ENCODE data around the gene SLC38A1.
"Not testable (repeated sequence)": the region's sequence is repeated elsewhere in the genome, so short reads cannot be mapped to it uniquely, and the experiment has no call there.

The SLC38A1 gene

DNA sequence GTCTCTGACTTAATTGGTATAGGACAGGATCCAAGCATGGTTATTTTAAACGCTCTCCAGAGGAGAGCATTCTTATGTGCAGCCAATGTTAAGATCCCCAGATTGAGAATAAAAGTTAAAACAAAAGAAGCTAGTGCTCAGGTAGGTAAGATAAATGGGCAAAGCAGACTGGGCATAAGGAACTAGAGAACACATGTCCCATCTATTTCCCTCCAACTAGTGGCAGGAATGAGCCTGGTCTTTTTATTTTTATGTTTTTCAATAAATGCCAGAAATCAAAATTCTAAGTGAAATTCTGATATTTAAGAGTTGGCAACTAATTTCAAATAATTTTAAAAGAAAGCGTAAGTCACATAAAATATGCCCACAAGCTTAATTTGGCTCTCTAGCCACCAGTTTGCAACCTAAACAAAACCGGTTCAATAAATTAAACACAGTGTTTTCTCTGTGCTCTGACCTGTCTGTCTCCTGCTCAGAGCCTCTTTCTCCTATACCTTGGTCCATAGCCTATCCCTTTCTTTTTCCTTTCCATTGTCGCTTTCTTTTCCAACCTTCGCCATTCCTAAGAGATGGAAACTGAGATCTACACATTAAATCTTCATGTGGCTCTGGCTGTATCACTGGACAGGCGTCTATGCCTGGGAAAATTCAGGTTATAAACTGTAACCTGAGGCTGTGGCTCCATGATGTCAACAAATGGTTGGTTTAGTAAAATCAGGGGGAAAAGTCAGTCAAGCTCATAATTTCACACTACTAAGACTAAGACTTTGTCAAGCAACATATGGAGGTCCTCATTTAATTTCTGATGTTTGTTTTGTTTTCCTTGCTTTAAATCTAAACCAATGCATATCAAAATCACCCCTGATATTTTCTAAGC is 5.5 kb downstream of the SLC38A1 start:
- no peak for DNase-seq

DNA sequence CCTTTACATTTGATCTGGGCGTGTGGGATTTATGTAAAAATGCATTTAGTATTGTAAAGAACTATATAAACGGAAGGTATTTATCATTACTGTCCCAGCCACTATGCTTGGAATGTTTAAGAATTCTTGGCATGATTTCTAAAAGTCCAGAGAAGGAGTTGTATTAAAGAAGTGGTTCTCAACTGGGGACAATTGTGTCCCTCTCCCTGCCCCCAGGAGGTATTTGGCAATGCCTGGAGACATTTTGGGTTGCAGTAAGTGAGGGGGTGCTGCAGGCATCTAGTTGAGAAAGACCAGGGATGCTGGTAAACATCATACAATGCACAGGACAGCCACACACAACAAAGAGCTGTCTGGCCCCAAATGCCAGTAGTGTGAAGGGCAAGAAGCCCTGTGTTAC is 7.2 kb downstream of the SLC38A1 start:
- no peak for DNase-seq

DNA sequence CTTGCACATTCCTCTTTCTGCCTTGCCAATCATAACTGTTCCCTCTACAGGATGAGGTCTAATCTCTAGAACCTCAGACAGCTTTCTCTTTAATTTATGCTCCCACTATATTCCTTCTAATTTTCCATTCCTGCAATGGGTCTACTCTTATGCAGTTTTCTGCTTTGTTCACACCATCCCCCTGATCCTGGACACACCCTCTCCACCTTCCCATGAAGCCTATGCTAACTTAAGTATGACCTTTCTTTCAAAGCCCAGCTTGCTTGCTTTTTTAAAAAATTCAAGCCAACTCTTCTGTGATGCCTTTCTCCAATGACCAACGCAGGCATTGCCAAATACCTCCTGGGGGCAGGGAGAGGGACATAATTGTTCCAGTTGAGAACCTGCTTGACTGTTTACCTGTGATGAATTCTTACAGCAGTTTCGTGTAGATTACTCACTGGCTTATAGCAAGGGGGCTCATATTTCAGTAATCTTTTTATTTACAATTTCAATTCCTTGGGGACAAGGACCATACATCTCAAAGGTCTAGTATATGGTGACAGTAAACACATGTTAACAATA is 7.8 kb downstream of the SLC38A1 start:
- DNase-seq = no peak

DNA sequence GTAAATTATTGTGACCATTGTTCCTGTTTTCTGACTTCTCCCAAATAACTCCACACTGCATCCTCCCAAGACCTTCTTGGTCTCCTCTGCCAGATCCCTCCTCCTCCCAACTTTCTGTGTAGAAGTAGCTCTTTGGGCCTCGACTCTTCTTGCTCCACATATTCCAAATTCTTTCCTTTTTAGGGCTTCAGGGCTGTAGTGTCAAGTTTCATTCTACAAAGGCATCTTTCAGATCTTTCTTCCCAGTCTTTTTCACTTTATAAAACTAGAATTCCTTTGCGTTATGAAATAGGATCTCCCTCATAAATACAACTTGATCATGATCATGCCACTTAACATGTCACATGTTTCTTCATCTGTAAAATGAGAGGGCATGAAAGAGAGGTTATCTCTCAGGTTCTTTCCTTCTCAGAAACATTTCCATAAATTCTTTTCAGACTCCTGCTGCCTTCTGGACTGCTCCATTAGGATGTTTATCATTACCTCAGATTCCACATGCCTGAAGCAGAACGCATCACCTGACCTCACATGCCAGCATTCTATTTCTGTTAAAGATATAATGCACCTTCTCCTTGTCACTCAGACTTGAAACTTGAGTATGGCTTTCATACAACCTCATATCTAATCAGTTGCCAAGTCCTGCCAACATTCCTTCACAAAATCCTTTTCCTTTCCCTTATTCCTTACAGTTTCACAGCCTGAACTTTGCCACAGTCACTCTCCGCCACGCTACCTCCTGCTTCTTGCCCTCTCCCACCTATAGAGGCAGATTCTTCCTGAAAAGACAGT is 8.5 kb downstream of the SLC38A1 start:
- no peak for DNase-seq

DNA sequence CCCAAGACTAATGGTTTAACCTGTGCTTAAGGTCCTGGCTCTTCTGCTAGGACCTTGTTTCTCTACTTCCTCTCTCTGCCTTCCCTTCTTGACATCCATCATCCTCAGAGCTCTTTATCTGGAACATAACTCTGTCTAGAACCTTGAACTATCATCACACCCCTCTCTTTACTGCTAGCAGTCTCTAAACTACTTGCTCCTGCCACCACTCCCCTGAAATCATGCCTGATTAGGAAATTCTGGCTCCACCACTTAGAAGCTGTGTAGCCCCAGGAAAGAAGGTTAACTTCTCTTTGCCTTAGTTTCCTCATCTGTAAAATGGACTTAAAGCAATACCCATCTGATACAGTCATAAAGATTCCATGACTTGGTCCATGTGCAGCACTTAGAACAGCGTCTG is 9.1 kb downstream of the SLC38A1 start:
- DNase-seq = no peak

DNA sequence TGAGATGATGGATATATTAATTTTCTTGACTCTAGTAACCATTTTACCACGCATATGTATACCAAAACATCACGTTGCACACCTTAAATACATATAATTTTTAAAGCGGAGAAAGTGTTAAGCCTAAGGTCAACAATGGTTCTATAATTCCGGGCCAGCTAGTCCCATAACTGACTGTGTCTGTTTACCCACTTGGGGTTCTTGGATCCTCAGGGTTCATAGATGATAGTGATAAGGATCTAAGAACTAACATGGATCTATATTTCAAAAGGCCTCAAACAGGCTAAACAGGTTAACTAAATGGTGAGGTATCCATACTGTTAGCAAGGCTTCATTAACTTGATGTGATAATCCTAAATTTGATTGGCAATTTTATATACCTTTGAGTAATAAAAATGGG is 9.8 kb downstream of the SLC38A1 start:
- no peak for DNase-seq

DNA sequence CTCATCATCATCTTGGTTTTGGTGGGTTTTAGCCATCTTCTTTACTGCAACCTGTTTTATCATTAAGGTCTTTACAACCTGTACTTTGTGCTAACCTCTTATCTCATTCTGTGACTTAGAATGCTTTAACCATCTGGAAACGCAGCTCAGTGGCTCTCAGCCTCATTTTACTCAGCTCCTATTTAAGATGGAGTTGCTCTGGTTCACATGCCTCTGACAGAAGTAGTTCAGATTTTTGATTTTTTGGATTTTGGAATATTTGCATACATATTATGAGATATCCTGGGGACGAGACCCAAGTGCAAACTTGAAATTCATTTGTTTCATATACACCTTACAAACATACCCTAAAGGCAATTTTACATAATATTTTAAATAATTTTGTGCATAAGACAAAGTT is 10.7 kb downstream of the SLC38A1 start:
- DNase-seq = no peak

DNA sequence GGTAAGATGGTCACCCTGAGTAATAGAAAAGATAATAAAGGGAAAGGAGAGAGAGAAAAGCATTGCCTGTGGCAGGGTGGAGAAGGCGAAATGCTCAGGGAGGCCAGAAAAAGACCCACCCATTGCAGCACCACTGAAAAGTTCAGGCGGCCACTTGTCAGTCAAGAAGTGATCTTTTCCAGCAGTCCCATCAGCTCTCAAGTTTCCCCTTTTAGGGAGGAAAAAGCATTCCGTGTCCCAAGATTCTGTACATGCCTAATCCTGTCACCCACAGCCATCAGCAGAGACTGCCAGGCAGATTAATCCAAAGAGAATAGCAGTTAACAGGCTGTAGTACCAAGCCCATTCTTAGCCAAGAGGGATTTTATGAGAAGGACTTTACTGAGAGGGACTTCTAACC is 11.9 kb downstream of the SLC38A1 start:
- no peak for DNase-seq

DNA sequence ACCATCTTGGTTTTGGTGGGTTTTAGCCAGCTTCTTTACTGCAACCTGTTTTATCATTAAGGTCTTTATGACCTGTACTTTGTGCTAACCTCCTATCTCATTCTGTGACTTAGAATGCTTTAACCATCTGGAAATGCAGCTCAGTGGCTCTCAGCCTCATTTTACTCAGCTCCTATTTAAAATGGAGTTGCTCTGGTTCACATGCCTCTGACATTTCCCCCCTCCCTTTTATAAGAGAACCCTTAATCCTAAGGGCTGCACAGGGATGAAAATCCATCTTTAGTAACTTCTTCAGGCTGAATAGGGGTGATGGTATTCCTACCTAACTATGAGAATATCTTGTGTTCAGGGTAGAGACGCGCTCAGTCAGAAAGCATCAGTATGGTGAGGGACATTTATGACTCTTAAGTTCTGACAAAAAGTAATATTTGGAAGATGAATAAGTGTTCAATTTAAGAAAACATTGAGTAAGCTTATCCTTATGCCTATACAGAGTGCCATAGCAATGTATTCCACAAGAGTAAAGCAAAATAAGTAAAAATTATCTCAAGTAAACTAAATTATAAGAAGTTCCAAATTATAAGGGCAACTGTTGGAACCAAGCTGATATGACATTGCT is 15.2 kb downstream of the SLC38A1 start:
- no peak for DNase-seq

DNA sequence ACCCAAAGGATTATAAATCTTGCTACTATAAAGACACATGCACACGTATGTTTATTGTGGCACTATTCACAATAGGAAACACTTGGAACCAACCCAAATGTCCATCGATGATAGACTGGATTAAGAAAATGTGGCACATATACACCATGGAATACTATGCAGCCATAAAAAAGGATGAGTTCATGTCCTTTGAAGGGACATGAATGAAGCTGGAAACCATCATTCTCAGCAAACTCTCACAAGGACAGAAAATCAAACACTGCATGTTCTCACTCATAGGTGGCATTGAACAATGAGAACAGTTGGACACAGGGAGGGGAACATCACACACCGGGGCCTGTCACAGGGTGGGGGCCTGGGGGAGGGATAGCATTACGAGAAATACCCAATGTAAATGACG is 16.8 kb downstream of the SLC38A1 start:
- not testable (repeated sequence) for DNase-seq

DNA sequence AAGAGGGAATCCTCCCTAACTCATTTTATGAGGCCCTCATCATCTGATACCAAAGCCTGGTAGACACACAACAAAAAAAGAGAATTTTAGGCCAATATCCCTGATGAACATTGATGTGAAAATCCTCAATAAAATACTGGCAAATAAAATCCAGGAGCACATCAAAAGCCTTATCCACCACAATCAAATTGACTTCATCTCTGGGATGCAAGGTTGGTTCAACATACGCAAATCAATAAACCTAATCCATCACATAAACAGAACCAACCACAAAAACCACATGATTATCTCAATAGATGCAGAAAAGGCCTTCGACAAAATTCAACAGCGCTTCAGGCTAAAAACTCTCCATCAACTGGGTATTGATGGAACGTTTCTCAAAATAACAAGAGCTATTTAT is 18.9 kb downstream of the SLC38A1 start:
- DNase-seq = not testable (repeated sequence)

DNA sequence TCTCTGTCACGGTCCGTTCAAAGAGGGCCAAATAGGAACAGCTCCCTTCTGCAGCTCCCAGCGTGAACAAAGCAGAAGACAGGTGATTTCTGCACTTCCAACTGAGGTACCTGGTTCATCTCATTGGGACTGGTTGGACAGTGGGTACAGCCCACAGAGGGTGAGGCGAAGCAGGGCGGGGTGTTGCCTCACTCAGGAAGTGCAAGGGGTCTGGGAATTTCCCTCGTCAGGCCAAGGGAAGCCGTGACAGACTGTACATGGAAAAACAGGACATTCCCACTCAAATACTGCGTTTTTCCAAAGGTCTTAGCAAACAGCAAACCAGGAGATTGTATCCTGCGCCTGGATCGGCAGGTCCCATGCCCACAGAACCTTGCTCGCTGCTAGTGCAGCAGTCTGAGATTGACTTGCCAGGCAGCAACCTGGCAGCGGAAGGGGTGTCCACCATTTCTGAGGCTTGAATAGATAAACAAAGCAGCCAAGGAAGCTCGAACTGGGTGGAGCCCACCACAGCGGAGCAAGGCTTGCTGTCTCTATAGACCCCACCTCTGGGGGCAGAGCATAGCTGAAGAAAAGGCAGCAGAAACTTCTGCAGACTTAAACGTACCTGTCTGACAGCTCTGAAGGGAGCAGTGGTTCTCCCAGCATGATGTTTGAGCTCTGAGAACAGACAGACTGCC is 22.7 kb downstream of the SLC38A1 start:
- no peak for DNase-seq

DNA sequence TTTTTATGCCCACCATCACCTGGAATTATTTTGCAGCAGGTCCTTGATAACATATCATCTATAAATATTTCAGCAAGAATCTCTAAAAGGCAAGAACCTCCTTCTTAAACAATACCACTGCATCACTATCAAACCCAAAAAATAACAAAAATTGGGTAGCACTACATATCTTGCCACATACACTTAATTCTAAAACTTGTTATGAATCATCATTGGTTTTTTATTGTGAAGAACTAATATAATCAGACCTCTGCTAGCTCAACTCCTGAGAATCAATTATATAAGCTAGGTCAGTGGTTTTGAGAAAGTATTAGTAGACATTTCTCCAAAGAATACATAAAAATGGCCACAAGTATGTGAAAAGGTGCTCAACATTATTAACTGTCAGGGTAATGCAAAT is 23.8 kb downstream of the SLC38A1 start:
- DNase-seq = no peak

DNA sequence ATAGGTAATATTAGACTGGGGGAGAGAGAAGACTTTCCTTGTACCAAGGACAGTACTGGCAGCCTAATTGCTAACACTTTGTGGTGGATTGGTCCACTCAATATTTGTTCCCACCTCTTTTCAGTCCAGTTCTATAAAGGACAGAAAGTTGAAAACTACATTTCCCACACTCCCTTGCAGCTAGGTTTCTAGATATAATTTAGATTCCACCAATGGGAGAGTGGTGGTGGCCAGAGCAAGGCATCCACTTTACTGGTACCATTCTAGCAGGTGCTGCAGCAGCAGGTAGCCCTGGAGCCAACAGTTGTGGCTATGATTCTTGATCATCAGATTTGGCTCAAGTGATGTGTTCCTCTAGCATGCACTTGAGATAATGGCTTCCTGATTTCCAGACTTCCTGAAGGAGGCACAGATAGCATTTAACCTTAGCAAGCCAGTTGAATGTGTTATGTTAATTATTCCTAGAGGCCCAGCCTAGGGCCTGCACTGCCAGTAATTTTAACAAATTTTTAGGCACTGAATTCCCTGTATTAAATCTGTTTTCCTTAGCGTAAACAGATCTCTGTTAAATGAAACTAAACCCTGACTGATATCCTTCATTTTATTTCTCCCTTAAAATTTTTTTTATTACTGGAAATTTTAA is 24.4 kb downstream of the SLC38A1 start:
- no peak for DNase-seq

DNA sequence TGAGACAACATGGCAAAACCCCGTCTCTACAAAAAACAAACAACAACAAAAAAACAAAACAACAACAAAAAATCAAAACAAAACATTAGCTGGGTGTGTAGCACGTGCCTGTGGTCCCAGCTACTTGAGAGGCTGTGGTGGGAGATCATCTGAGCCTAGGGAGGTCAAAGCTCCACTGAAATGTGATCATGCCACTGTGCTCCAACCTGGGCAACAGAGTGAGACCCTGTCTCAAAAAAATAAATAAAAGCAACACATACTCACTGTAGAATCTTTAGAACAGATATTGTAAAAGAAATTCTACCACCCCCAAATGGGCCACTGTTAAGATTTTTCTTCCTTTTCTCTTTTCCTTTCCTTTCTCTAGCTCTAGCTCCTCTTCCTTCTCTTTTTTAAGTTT is 26.3 kb downstream of the SLC38A1 start:
- DNase-seq = no peak

DNA sequence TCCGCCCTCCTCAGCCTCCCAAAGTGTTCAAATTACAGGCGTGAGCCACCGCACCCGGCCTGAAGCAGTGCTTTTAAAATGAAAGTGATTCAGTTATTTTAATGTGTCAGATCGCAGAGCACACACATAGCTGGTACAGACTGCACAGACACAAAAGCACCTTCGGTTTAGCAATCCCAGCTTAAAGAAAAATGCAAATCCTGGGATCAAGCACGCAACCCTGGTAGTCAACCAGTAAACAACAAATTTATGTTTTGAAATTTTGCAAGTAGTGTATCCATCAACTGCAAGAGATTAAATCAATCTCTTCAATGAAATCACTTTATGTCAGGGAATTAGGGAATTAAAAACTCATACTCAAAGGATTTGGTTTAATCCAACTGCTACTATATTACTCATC is 28.4 kb downstream of the SLC38A1 start:
- no peak for DNase-seq

DNA sequence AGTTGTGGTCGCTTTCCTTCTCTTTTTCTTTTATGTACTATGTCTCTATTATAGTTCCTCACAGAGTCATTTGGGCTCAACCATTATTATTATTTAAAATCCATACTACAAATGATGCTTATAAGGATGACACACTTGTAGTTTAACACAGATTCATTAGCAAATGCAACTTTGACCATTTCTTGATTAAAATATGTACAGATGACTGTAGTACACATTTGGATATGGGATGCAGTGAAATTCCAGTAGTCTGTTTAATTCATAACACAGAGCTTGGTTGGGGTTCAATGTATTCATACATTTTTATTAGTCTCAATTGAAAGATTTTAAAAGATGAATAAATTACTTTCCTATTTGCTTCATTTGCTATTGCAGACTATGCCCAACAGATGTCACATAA is 30.0 kb downstream of the SLC38A1 start:
- DNase-seq = no peak

DNA sequence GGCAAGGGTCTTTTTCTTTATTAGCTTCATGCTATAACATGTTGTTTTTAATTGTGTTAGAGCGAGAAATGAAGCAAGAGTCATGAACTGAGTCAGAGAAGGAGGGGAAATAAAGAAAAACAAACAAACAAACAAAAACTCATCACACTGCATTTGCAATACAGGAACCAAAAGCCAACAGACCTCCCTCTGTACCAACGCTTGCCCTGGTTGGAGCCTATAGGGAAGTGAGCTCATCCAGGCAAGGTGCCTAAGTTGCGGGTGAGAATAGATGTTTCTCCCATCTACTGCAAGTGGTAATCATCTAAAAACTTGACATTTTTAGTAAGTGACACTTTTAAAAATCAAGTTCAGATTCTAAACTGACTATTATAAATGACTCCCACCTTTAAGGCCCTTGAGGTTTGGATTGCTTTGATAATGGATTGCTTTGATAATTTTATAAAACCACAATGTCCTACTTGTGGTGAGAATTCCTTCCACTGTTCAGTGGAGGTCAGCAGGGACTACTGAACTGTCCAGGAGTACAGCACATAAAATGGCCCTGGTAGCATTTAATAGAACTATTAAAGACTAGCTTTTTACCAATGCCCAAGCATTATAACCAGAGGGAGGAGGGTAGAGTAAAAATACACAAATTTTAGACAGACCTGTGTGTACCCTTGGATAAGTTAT is 31.3 kb downstream of the SLC38A1 start:
- DNase-seq = no peak

DNA sequence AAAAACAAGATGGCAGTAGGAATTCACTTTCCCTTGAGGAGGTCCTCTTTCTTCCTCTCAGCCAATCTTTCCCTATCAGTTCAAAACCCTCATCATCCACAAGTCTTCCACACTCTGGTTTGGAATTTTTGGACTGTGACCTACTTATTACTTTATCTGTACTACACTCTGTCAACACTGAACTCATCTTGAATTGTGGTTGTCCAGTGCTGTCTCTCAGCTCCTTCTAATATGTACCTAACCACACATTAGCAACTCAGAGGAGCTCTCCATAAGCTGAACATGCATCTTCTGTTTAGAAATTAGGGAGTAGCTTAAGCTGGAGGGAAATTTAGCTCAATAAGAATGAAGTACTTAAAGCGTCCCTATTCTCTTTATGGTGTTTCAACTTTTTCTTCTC is 34.8 kb downstream of the SLC38A1 start:
- no peak for DNase-seq

DNA sequence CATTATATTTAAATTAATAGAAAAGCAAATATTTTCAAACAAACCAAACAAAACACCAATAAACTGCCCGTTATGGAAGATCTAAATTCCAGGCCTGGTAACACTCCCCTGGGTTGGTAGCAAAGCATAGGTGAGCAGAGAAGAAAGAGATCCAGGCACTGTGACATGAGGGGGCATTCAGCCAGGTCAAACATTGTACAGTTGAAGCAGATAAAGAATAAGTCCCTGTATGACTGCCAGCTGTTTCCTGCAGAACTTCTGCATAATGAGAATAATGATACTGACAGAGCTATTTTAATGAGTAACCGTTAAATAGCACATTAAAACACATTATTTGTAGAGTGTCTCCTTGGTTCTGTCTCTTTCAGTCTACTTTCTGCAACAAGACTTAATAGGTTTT is 35.4 kb downstream of the SLC38A1 start:
- no peak for DNase-seq

DNA sequence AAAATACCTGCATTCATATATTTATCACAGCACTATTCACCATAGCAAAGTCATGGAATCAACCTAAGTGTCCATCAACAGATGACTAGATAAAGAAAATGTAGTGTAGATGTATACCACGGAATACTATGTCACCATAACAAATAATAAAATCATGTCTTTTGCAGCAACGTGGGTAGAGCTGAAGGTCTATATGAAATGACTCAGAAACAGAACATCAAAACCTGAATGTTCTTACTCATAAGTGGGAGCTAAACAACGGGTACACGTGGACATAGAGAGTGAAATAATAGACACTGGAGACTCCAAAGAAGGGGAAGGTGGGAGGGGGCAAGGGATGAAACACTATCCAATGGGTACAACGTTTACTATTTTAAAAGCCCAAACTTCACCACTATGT is 37.9 kb downstream of the SLC38A1 start:
- DNase-seq = no peak

DNA sequence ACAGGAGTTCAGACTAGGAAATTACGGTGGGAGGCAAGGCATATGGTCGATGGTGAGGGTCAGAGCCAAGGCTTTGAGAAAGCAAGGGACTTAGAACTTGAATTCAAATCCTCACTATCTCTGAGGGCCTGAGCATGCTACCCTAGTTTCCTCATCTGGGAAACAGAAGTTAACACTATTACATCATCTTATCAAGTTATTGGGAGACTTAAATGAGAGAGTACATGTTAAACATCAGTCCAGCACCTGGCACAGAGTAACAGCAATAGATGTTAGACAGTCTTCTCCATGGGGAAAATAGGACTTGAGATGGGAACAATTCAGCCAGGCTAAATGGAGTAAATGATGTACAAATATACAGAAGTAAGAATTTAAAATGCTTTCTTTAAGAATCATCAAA is 38.5 kb downstream of the SLC38A1 start:
- DNase-seq = no peak
